H1 (cell line): ENCODE measurements around the gene H2BK1. TPM values are rescaled to one million over a fixed set of nuclear protein-coding genes. Genes with fewer than 3 reads are reported as not detected.

ENCODE experiments used
- ASH2L ChIP-seq: fragments of 200-600, 300-600 bp; sonication (generic); IDR thresholded peaks from one replicate; pipeline ENCODE4 v1.7.1; 2017; ENCODE audit warnings: low read length
- BCL11A ChIP-seq, 2 experiments: IDR thresholded peaks; one replicate each; pipeline ENCODE4 v1.6.1; 2011; ENCODE audit warnings: low read depth in 2 of 2, low read length in 2 of 2, mild to moderate bottlenecking in 2 of 2
- BRCA1 ChIP-seq: IDR thresholded peaks from 2 replicates; pipeline ENCODE4 v1.6.1; 2012; ENCODE audit warnings: low read depth, low read length, improper control_type of control experiment
- CBX5 ChIP-seq: fragments of 300-800, 300-1000 bp; sonication (generic); IDR thresholded peaks from 2 replicates; pipeline ENCODE4 v1.7.1; 2016; ENCODE audit warnings: antibody characterized with exemption, low read length, low read depth
- CHD1 ChIP-seq: IDR thresholded peaks from 2 replicates; pipeline ENCODE4 v1.6.1; 2012; ENCODE audit warnings: low read depth, low read length, improper control_type of control experiment
- POLR2A ChIP-seq, 2 experiments: IDR thresholded peaks; 1 replicate in 1 of 2; 2 replicates in 1 of 2; pipeline ENCODE4 v1.6.1; 2011; ENCODE audit warnings: low read depth in 2 of 2, low read length in 2 of 2, mild to moderate bottlenecking in 2 of 2; ENCODE audit errors: control extremely low read depth in 1 of 2
- SIRT6 ChIP-seq: IDR thresholded peaks from one replicate; pipeline ENCODE4 v1.7.1; 2012; ENCODE audit warnings: low read length, inconsistent platforms
- SRF ChIP-seq: IDR thresholded peaks from 2 replicates; pipeline ENCODE4 v1.6.1; 2011; ENCODE audit warnings: mild to moderate bottlenecking, low read depth, low read length, moderate library complexity
- TAF1 ChIP-seq: IDR thresholded peaks from 2 replicates; pipeline ENCODE4 v1.6.1; 2011; ENCODE audit warnings: mild to moderate bottlenecking, low read depth, low read length
- polyA plus RNA-seq, 7 experiments: library from polyadenylated mRNA; depleted of rRNA in 3 of 7; stranded (reverse) in 5 of 7; unstranded in 2 of 7; fragments of >200 nt in 5 of 7; fragments of 200-250 nt in 2 of 7; gene quantifications; 1 replicate in 5 of 7; 2 replicates in 1 of 7; 4 replicates in 1 of 7; pipeline versions ENCODE4 v1.2.1 to v1.2.3, GENCODE V29; 2011 to 2013; ENCODE audit warnings: missing spikeins in 2 of 7, mixed read lengths in 2 of 7
- total RNA-seq: library from RNA; stranded (reverse); fragmentation: NEBNext Ultra II Directional; extraction: Animal tissue kit (Norgen Biotek cat#: 25700); gene quantifications from 2 replicates; pipeline ENCODE4 v1.2.1, GENCODE V29; 2021
- TF ChIP-seq, protein P1 (sequence below): IDR thresholded peaks from 2 replicates; pipeline ENCODE4 v1.6.1; 2012; ENCODE audit warnings: inconsistent platforms
- TF ChIP-seq, protein P2 (sequence below): fragments of 300-600 bp; sonication (generic); IDR thresholded peaks from 2 replicates; pipeline ENCODE4 v1.7.1; 2012; ENCODE audit warnings: low read length, moderate library complexity, mild to moderate bottlenecking, inconsistent platforms; ENCODE audit not compliant: insufficient replicate concordance

The H2BK1 gene
- total and polyA plus RNA-seq, 2 of the 8 experiments (the other 6 are each of a cell fraction or from before 2014, with no cell fraction given): not detected

DNA sequence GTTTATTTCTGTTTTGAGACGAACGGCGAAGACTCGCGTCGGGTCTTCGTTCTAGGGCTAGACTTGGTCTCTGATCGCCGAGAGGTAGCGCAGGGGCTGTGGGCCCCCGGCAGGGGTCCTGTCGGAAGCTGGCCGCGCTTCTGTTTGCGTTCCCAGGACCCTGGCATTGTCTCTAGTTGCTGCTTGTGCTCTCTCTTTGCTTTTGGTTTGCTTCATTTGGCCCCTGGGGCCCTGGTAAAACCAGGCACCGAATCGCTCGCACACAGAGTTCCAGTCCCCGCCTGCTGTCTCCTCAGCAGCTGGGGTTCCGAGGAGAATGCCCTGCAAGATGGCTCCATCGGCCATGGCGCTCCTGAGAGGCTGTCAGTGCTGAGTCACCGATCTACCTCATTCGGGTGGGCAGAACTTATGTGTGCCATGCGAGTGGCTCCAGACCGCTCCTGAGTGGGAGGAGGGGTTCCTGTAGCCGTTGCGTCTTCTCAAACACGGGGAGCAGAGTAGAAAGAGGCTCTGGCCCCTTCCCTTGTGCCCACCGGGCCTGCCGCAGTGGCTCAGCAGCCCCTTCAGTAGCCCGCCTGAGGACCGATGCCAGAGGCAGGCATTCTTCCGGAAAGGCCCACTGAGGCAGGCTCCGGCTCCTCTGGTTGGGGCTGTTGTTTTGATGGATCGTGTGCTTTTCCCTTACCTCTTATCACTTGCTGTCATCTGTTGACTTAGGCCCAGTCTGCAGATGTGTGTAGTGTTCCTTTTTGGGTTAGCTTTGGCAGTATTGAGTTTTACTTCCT is 22.8 kb upstream of the H2BK1 start (continued):
- TF ChIP-seq CBX5 (no peak), BRCA1 (no peak), SRF (no peak), CHD1 (no peak), SIRT6 (no peak), POLR2A (IDR thresholded peaks at IDR 0.05; ENCODE audit: control extremely low read depth in 1 of 2, low read depth in 2 of 2, low read length in 2 of 2) (no peak), TAF1 (no peak), ASH2L (peak; percentile 5), BCL11A (IDR thresholded peaks at IDR 0.05; ENCODE audit: low read depth in 2 of 2, low read length in 2 of 2) (no peak)
- TF ChIP-seq, protein P1, sequence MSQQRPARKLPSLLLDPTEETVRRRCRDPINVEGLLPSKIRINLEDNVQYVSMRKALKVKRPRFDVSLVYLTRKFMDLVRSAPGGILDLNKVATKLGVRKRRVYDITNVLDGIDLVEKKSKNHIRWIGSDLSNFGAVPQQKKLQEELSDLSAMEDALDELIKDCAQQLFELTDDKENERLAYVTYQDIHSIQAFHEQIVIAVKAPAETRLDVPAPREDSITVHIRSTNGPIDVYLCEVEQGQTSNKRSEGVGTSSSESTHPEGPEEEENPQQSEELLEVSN: no peak
- TF ChIP-seq, protein P2, sequence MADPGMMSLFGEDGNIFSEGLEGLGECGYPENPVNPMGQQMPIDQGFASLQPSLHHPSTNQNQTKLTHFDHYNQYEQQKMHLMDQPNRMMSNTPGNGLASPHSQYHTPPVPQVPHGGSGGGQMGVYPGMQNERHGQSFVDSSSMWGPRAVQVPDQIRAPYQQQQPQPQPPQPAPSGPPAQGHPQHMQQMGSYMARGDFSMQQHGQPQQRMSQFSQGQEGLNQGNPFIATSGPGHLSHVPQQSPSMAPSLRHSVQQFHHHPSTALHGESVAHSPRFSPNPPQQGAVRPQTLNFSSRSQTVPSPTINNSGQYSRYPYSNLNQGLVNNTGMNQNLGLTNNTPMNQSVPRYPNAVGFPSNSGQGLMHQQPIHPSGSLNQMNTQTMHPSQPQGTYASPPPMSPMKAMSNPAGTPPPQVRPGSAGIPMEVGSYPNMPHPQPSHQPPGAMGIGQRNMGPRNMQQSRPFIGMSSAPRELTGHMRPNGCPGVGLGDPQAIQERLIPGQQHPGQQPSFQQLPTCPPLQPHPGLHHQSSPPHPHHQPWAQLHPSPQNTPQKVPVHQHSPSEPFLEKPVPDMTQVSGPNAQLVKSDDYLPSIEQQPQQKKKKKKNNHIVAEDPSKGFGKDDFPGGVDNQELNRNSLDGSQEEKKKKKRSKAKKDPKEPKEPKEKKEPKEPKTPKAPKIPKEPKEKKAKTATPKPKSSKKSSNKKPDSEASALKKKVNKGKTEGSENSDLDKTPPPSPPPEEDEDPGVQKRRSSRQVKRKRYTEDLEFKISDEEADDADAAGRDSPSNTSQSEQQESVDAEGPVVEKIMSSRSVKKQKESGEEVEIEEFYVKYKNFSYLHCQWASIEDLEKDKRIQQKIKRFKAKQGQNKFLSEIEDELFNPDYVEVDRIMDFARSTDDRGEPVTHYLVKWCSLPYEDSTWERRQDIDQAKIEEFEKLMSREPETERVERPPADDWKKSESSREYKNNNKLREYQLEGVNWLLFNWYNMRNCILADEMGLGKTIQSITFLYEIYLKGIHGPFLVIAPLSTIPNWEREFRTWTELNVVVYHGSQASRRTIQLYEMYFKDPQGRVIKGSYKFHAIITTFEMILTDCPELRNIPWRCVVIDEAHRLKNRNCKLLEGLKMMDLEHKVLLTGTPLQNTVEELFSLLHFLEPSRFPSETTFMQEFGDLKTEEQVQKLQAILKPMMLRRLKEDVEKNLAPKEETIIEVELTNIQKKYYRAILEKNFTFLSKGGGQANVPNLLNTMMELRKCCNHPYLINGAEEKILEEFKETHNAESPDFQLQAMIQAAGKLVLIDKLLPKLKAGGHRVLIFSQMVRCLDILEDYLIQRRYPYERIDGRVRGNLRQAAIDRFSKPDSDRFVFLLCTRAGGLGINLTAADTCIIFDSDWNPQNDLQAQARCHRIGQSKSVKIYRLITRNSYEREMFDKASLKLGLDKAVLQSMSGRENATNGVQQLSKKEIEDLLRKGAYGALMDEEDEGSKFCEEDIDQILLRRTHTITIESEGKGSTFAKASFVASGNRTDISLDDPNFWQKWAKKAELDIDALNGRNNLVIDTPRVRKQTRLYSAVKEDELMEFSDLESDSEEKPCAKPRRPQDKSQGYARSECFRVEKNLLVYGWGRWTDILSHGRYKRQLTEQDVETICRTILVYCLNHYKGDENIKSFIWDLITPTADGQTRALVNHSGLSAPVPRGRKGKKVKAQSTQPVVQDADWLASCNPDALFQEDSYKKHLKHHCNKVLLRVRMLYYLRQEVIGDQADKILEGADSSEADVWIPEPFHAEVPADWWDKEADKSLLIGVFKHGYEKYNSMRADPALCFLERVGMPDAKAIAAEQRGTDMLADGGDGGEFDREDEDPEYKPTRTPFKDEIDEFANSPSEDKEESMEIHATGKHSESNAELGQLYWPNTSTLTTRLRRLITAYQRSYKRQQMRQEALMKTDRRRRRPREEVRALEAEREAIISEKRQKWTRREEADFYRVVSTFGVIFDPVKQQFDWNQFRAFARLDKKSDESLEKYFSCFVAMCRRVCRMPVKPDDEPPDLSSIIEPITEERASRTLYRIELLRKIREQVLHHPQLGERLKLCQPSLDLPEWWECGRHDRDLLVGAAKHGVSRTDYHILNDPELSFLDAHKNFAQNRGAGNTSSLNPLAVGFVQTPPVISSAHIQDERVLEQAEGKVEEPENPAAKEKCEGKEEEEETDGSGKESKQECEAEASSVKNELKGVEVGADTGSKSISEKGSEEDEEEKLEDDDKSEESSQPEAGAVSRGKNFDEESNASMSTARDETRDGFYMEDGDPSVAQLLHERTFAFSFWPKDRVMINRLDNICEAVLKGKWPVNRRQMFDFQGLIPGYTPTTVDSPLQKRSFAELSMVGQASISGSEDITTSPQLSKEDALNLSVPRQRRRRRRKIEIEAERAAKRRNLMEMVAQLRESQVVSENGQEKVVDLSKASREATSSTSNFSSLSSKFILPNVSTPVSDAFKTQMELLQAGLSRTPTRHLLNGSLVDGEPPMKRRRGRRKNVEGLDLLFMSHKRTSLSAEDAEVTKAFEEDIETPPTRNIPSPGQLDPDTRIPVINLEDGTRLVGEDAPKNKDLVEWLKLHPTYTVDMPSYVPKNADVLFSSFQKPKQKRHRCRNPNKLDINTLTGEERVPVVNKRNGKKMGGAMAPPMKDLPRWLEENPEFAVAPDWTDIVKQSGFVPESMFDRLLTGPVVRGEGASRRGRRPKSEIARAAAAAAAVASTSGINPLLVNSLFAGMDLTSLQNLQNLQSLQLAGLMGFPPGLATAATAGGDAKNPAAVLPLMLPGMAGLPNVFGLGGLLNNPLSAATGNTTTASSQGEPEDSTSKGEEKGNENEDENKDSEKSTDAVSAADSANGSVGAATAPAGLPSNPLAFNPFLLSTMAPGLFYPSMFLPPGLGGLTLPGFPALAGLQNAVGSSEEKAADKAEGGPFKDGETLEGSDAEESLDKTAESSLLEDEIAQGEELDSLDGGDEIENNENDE: no peak
